IMR-90 (cell line): Measurements from ENCODE around the gene SEMA4D. TPM values are rescaled to one million over a fixed set of nuclear protein-coding genes. Genes with fewer than 3 reads are reported as not detected.

Experiments used
- ATAC-seq: fragments of 200-7000 bp; cut with Tn5 transposase; 2 replicates; pipeline ENCODE4 v1.9.1; 2020; ENCODE audit warnings: low read depth, mild to moderate bottlenecking, moderate library complexity
- BruUV-seq: library from RNA; stranded (reverse); fragments of 400-500 nt; replicated peaks from 2 replicates; lab custom pipeline; 2021; lab: Mats Ljungman, UMichigan
- CTCF ChIA-PET: fragments of 300-600 bp; formaldehyde crosslinking; extraction: SDS; loops from one replicate; lab custom pipeline; 2021; ENCODE audit warnings: antibody characterized with exemption; lab: Yijun Ruan, JAX
- POLR2A ChIA-PET: fragments of 300-600 bp; sonication (Branson Sonifier 250); formaldehyde crosslinking; loops from one replicate; lab custom pipeline; 2022; ENCODE audit warnings: antibody characterized with exemption; ENCODE audit not compliant: unreplicated experiment; lab: Charles Lee
- DNase-seq: peaks from one replicate; pipeline ENCODE4 v3.0.0; 2013
- H2AFZ ChIP-seq: replicated peaks from 2 replicates; pipeline ENCODE3; 2013; ENCODE audit warnings: low read length, mild to moderate bottlenecking; ENCODE audit not compliant: poor library complexity
- H2AK5ac ChIP-seq: 2 replicates; pipeline ENCODE4 v1.6.1; 2013; ENCODE audit warnings: low read depth, low read length, inconsistent platforms
- H2AK9ac ChIP-seq: replicated peaks from 2 replicates; pipeline ENCODE3; 2013; ENCODE audit warnings: mild to moderate bottlenecking, low read depth, low read length, moderate library complexity; ENCODE audit not compliant: poor library complexity
- H2BK120ac ChIP-seq: 2 replicates; pipeline ENCODE4 v1.6.1; 2013; ENCODE audit warnings: low read depth, low read length, inconsistent platforms
- H2BK15ac ChIP-seq: 3 replicates; pipeline ENCODE4 v1.6.1; 2013; ENCODE audit warnings: low read depth, low read length, inconsistent platforms
- H2BK20ac ChIP-seq: 2 replicates; pipeline ENCODE4 v1.6.1; 2013; ENCODE audit warnings: low read depth, mild to moderate bottlenecking, inconsistent platforms, low read length, moderate library complexity
- H2BK5ac ChIP-seq: 2 replicates; pipeline ENCODE4 v1.6.1; 2013; ENCODE audit warnings: mild to moderate bottlenecking, low read depth, low read length, inconsistent platforms; ENCODE audit not compliant: poor library complexity, severe bottlenecking
- H3K14ac ChIP-seq: replicated peaks from 2 replicates; pipeline ENCODE4 v1.6.1; 2013; ENCODE audit warnings: low read depth, low read length, inconsistent platforms
- H3K18ac ChIP-seq: 2 replicates; pipeline ENCODE4 v1.6.1; 2013; ENCODE audit warnings: low read depth, low read length, control low read depth
- H3K23ac ChIP-seq: 2 replicates; pipeline ENCODE4 v1.6.1; 2013; ENCODE audit warnings: low read depth, low read length, inconsistent platforms
- H3K27ac ChIP-seq: 2 replicates; pipeline ENCODE4 v1.5.1; 2013; ENCODE audit warnings: mild to moderate bottlenecking, control low read depth, low read length; ENCODE audit not compliant: insufficient read depth
- H3K27me3 ChIP-seq: 2 replicates; pipeline ENCODE4 v1.6.1; 2013; ENCODE audit warnings: low read length; ENCODE audit not compliant: control insufficient read depth, insufficient read depth
- H3K36me3 ChIP-seq: 2 replicates; pipeline ENCODE4 v1.6.1; 2013; ENCODE audit warnings: low read length, mixed read lengths; ENCODE audit not compliant: control insufficient read depth, insufficient read depth
- H3K4ac ChIP-seq: 2 replicates; pipeline ENCODE4 v1.6.1; 2013; ENCODE audit warnings: low read depth, low read length, inconsistent platforms
- H3K4me1 ChIP-seq: 2 replicates; pipeline ENCODE4 v1.6.1; 2013; ENCODE audit warnings: low read length, mixed read lengths; ENCODE audit not compliant: control insufficient read depth, insufficient read depth
- H3K4me2 ChIP-seq: 2 replicates; pipeline ENCODE4 v1.6.1; 2013; ENCODE audit warnings: low read depth, mild to moderate bottlenecking, control low read depth, low read length, moderate library complexity
- H3K4me3 ChIP-seq: 2 replicates; pipeline ENCODE4 v1.5.1; 2013; ENCODE audit warnings: low read depth, mild to moderate bottlenecking, control low read depth, low read length, moderate library complexity; ENCODE audit not compliant: insufficient read depth
- H3K56ac ChIP-seq: 2 replicates; pipeline ENCODE4 v1.6.1; 2013; ENCODE audit warnings: low read length, inconsistent platforms; ENCODE audit not compliant: insufficient read depth; ENCODE audit errors: extremely low read depth
- H3K79me1 ChIP-seq, 2 experiments: 2 replicates each; pipeline ENCODE4 v1.6.1; 2013; ENCODE audit warnings: low read length in 2 of 2, inconsistent platforms in 1 of 2, low read depth in 1 of 2
- H3K9ac ChIP-seq: 2 replicates; pipeline ENCODE4 v1.6.1; 2013; ENCODE audit warnings: low read depth, low read length, control low read depth
- H3K9me1 ChIP-seq: 2 replicates; pipeline ENCODE4 v1.6.1; 2013; ENCODE audit warnings: low read length, inconsistent platforms; ENCODE audit not compliant: insufficient read depth
- H3K9me3 ChIP-seq: 2 replicates; pipeline ENCODE4 v1.6.1; 2013; ENCODE audit warnings: low read length; ENCODE audit not compliant: control insufficient read depth, insufficient read depth
- H4K20me1 ChIP-seq: 2 replicates; pipeline ENCODE4 v1.6.1; 2013; ENCODE audit warnings: low read length, inconsistent platforms; ENCODE audit not compliant: insufficient read depth
- H4K5ac ChIP-seq: 2 replicates; pipeline ENCODE4 v1.6.1; 2013; ENCODE audit warnings: mild to moderate bottlenecking, low read depth, low read length, control low read depth
- H4K8ac ChIP-seq, 2 experiments: 2 replicates each; pipeline ENCODE4 v1.6.1; 2013; ENCODE audit warnings: low read depth in 2 of 2, low read length in 2 of 2, control low read depth in 1 of 2, inconsistent platforms in 1 of 2
- H4K91ac ChIP-seq: 2 replicates; pipeline ENCODE4 v1.6.1; 2013; ENCODE audit warnings: low read depth, low read length, inconsistent platforms; ENCODE audit not compliant: insufficient read depth
- BHLHE40 ChIP-seq: fragments of 150-350 bp; IDR thresholded peaks from 2 replicates; pipeline ENCODE4 v1.6.1; 2016; ENCODE audit warnings: mild to moderate bottlenecking, low read depth, low read length
- CEBPB ChIP-seq: IDR thresholded peaks from 2 replicates; pipeline ENCODE4 v1.6.1; 2012; ENCODE audit warnings: low read depth, low read length, improper control_type of control experiment
- CHD1 ChIP-seq: IDR thresholded peaks from 2 replicates; pipeline ENCODE4 v1.6.1; 2012; ENCODE audit warnings: low read depth, low read length, improper control_type of control experiment
- FOS ChIP-seq: fragments of 150-350 bp; IDR thresholded peaks from 2 replicates; pipeline ENCODE4 v1.6.1; 2016; ENCODE audit warnings: low read depth, low read length
- MAFK ChIP-seq: IDR thresholded peaks from 2 replicates; pipeline ENCODE4 v1.6.1; 2012; ENCODE audit warnings: low read depth, low read length, improper control_type of control experiment
- MAZ ChIP-seq: IDR thresholded peaks from 2 replicates; pipeline ENCODE4 v1.6.1; 2012; ENCODE audit warnings: low read depth, mild to moderate bottlenecking, low read length, improper control_type of control experiment, moderate library complexity, borderline replicate concordance
- MXI1 ChIP-seq: IDR thresholded peaks from 2 replicates; pipeline ENCODE4 v1.6.1; 2012; ENCODE audit warnings: low read depth, mild to moderate bottlenecking, low read length, moderate library complexity, borderline replicate concordance
- NFE2L2 ChIP-seq: fragments of 150-350 bp; IDR thresholded peaks from 2 replicates; pipeline ENCODE4 v1.6.1; 2016; ENCODE audit warnings: low read depth, mild to moderate bottlenecking, low read length
- POLR2A ChIP-seq: IDR thresholded peaks from 2 replicates; pipeline ENCODE4 v1.6.1; 2012; ENCODE audit warnings: mild to moderate bottlenecking, low read depth, low read length
- RAD21 ChIP-seq: IDR thresholded peaks from 2 replicates; pipeline ENCODE4 v1.6.1; 2012; ENCODE audit warnings: low read length, improper control_type of control experiment
- RCOR1 ChIP-seq: IDR thresholded peaks from 2 replicates; pipeline ENCODE4 v1.6.1; 2012; ENCODE audit warnings: mild to moderate bottlenecking, low read length, improper control_type of control experiment; ENCODE audit not compliant: insufficient replicate concordance
- RFX5 ChIP-seq: IDR thresholded peaks from 2 replicates; pipeline ENCODE4 v1.8.0; 2012; ENCODE audit warnings: low read depth, mild to moderate bottlenecking, low read length, moderate library complexity
- SMC3 ChIP-seq: fragments of 150-350 bp; IDR thresholded peaks from 2 replicates; pipeline ENCODE4 v1.6.1; 2016; ENCODE audit warnings: low read depth, mild to moderate bottlenecking, antibody characterized with exemption, low read length, moderate library complexity
- WGBS, 2 experiments: methylation state at CpG; one replicate each; pipeline versions ENCODE4 v1.1.5 to v1.1.7; 2013; ENCODE audit warnings: missing lambda C conversion rate in 2 of 2; ENCODE audit not compliant: insufficient read length in 1 of 2; ENCODE audit errors: extremely low coverage in 2 of 2; 5-methylcytosine and 5-hydroxymethylcytosine counted together
- dilution Hi-C: fragments of 300-500 bp; cut with HindIII; formaldehyde crosslinking; loops from one replicate; pipeline ENCODE4 v1.14.3; 2018; ENCODE audit warnings: low sequenced_read_pairs; ENCODE audit not compliant: unreplicated experiment
- in situ Hi-C: fragments of 300-500 bp; cut with MboI; formaldehyde crosslinking; loops from 3 replicates; pipeline ENCODE4 v1.14.3; 2019; ENCODE audit warnings: low sequenced_read_pairs, inconsistent platforms, mixed read lengths
- intact Hi-C: fragments of 100-400 bp; cut with micrococcal nuclease; formaldehyde crosslinking; loops from 2 replicates; pipeline ENCODE4 v1.10.0; 2022
- polyA plus RNA-seq, 3 experiments: library from polyadenylated mRNA; depleted of rRNA; stranded (reverse); fragments of >200 nt; gene quantifications; 2 replicates each; pipeline ENCODE4 v1.2.3, GENCODE V29; 2012; ENCODE audit warnings: low replicate concordance in 1 of 3
- total RNA-seq: library from RNA; depleted of rRNA; stranded (reverse); fragments of >200 nt; gene quantifications from 2 replicates; pipeline ENCODE4 v1.2.3, GENCODE V29; 2012
- TF ChIP-seq, protein P1 (sequence below): conservative IDR thresholded peaks from 2 replicates; pipeline ENCODE4 v1.5.1; 2012; ENCODE audit warnings: mild to moderate bottlenecking, low read depth, low read length, improper control_type of control experiment
- TF ChIP-seq, protein P2 (sequence below): fragments of 150-350 bp; IDR thresholded peaks from 2 replicates; pipeline ENCODE4 v1.6.1; 2016; ENCODE audit warnings: low read depth, mild to moderate bottlenecking, low read length, moderate library complexity, borderline replicate concordance
- TF ChIP-seq, protein P3 (sequence below): fragments of 150-350 bp; IDR thresholded peaks from 2 replicates; pipeline ENCODE4 v1.6.1; 2017; ENCODE audit warnings: mild to moderate bottlenecking, antibody characterized with exemption, low read length, low read depth

SEMA4D gene
- total and polyA plus RNA-seq, 2 of the 4 experiments (the other 2 are of a cell fraction): 0.90 to 1.5 TPM

DNA sequence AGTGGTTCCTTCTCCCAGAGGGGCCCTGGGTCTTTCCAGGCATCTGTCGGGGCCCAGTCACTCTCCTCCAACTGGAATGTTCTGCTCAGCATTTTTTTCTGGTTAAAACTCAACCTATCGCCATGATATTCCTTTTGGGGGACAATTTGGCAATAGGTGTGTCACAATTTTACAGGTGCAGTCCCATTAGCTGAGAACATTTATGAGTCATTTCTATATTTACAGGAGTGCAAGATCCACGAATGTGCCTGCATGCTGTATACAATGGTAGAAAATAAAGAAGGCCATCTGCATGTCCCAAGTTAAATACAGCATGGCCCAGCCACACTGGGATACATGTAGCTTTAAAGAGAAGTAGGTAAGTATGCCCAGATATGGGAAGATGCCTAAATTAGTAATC, 28.8 kb upstream of the SEMA4D start:
- Histone ChIP-seq H3K4me1 (peaks cover 4% of the 10 kb centered on the region; the same call in 1 of the 2 replicates), H2BK5ac (no peak overlapping the region), H3K4me3 (no peak overlapping the region), H2BK120ac (no peak overlapping the region), H3K27me3 (peaks cover 20% of the 10 kb centered on the region), H3K4ac (no peak overlapping the region), H2AFZ (no peak overlapping the region), H2AK5ac (no peak overlapping the region), H3K56ac (no peak overlapping the region), H4K5ac (no peak overlapping the region), H3K14ac (no peak overlapping the region), H3K9me1 (no peaks in the 10 kb centered on the region), H3K23ac (no peak overlapping the region), H3K9me3 (peaks cover 3% of the 10 kb centered on the region; the same call in 1 of the 2 replicates), H4K20me1 (no peaks in the 10 kb centered on the region), H3K9ac (no peak overlapping the region), H3K27ac (no peak overlapping the region), H2BK15ac (no peak overlapping the region), H3K36me3 (no peaks in the 10 kb centered on the region), H3K18ac (no peak overlapping the region), H4K8ac (no peak overlapping the region), H2BK20ac (no peak overlapping the region), H2AK9ac (no peak overlapping the region), H4K91ac (no peak overlapping the region), H3K4me2 (no peak overlapping the region), H3K79me1 (no peaks in the 10 kb centered on the region)
- dilution Hi-C loops: no loop called here
- BruUV-seq: no TSS peak
- POLR2A ChIA-PET: no interaction called here
- ATAC-seq: no peak
- in situ Hi-C loops: no loop called here
- no CpG with 5 or more reads among the region's 3 CpGs for WGBS, 2 experiments
- intact Hi-C loops: no loop called here
- TF ChIP-seq MAZ (no peak), BHLHE40 (no peak), CHD1 (no peak), MAFK (no peak), CEBPB (no peak), MXI1 (no peak), FOS (no peak), NFE2L2 (no peak), RAD21 (no peak), RFX5 (no peak), POLR2A (no peak), RCOR1 (no peak), SMC3 (no peak)
- TF ChIP-seq, protein P1, sequence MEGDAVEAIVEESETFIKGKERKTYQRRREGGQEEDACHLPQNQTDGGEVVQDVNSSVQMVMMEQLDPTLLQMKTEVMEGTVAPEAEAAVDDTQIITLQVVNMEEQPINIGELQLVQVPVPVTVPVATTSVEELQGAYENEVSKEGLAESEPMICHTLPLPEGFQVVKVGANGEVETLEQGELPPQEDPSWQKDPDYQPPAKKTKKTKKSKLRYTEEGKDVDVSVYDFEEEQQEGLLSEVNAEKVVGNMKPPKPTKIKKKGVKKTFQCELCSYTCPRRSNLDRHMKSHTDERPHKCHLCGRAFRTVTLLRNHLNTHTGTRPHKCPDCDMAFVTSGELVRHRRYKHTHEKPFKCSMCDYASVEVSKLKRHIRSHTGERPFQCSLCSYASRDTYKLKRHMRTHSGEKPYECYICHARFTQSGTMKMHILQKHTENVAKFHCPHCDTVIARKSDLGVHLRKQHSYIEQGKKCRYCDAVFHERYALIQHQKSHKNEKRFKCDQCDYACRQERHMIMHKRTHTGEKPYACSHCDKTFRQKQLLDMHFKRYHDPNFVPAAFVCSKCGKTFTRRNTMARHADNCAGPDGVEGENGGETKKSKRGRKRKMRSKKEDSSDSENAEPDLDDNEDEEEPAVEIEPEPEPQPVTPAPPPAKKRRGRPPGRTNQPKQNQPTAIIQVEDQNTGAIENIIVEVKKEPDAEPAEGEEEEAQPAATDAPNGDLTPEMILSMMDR: no peak
- TF ChIP-seq, protein P2, sequence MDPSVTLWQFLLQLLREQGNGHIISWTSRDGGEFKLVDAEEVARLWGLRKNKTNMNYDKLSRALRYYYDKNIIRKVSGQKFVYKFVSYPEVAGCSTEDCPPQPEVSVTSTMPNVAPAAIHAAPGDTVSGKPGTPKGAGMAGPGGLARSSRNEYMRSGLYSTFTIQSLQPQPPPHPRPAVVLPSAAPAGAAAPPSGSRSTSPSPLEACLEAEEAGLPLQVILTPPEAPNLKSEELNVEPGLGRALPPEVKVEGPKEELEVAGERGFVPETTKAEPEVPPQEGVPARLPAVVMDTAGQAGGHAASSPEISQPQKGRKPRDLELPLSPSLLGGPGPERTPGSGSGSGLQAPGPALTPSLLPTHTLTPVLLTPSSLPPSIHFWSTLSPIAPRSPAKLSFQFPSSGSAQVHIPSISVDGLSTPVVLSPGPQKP: no peak
- TF ChIP-seq, protein P3, sequence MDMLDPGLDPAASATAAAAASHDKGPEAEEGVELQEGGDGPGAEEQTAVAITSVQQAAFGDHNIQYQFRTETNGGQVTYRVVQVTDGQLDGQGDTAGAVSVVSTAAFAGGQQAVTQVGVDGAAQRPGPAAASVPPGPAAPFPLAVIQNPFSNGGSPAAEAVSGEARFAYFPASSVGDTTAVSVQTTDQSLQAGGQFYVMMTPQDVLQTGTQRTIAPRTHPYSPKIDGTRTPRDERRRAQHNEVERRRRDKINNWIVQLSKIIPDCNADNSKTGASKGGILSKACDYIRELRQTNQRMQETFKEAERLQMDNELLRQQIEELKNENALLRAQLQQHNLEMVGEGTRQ: no peak
- DNase-seq: no peak
- CTCF ChIA-PET: no interaction called here
